GM12878 (cell line): Measurements from ENCODE around the gene RERE. TPM values are rescaled to one million over a fixed set of nuclear protein-coding genes. Genes with fewer than 3 reads are reported as not detected.

Source experiments
- ATAC-seq: fragments of 200-7000 bp; cut with Tn5 transposase; 3 replicates; pipeline ENCODE4 v1.9.1; 2020; ENCODE audit warnings: mild to moderate bottlenecking, moderate library complexity
- BruUV-seq: library from RNA; stranded (reverse); fragments of 400-500 nt; replicated peaks from 2 replicates; lab custom pipeline; 2021; lab: Mats Ljungman, UMichigan
- CTCF ChIA-PET: fragments of 300-600 bp; sonication (Branson Sonifier 250); formaldehyde crosslinking; extraction: SDS; loops from one replicate; lab custom pipeline; 2021; ENCODE audit warnings: inconsistent platforms; lab: Yijun Ruan, JAX
- POLR2A ChIA-PET: fragments of 350-600 bp; formaldehyde crosslinking; extraction: SDS; loops from one replicate; lab custom pipeline; 2021; ENCODE audit warnings: inconsistent platforms; lab: Charles Lee
- RAD21 ChIA-PET: fragments of 300-600 bp; sonication (Branson Sonifier 250); formaldehyde crosslinking; loops from one replicate; lab custom pipeline; 2023; ENCODE audit warnings: antibody characterized with exemption; ENCODE audit not compliant: unreplicated experiment; lab: Charles Lee
- SMC1A ChIA-PET: fragments of 300-600 bp; sonication (Branson Sonifier 250); formaldehyde crosslinking; loops from one replicate; lab custom pipeline; 2023; ENCODE audit not compliant: unreplicated experiment, uncharacterized antibody; lab: Charles Lee
- DNase-seq: peaks from one replicate; pipeline ENCODE4 v3.0.0-alpha.2; 2011; ENCODE audit warnings: low read depth, low spot score
- FAIRE-seq: peaks from 3 replicates; lab custom pipeline; 2011; peaks lifted over from hg19 to GRCh38; lab: Jason Lieb, UNC
- H2AFZ ChIP-seq: 2 replicates; pipeline ENCODE4 v1.6.0; 2011; ENCODE audit warnings: low read depth, low read length, control low read depth; ENCODE audit not compliant: control insufficient read depth
- H3K27ac ChIP-seq: 2 replicates; pipeline ENCODE4 v1.5.1; 2011; ENCODE audit warnings: control low read depth; ENCODE audit not compliant: control insufficient read depth, insufficient read depth
- H3K27me3 ChIP-seq, 2 experiments: replicated peaks in 1 of 2; 2 replicates each; pipeline versions ENCODE4 v1.6.0 to v1.6.1; 2011; ENCODE audit warnings: low read length in 1 of 2; ENCODE audit not compliant: control insufficient read depth in 2 of 2, insufficient read depth in 2 of 2
- H3K36me3 ChIP-seq, 2 experiments: 2 replicates each; pipeline ENCODE4 v1.5.1; 2011; ENCODE audit warnings: low read length in 1 of 2; ENCODE audit not compliant: control insufficient read depth in 2 of 2, insufficient read depth in 2 of 2
- H3K4me1 ChIP-seq: 2 replicates; pipeline ENCODE4 v1.6.1; 2011; ENCODE audit warnings: mild to moderate bottlenecking, low read length, moderate library complexity, mixed read lengths; ENCODE audit not compliant: control insufficient read depth, insufficient read depth
- H3K4me2 ChIP-seq: 2 replicates; pipeline ENCODE4 v1.6.0; 2011; ENCODE audit warnings: control low read depth; ENCODE audit not compliant: control insufficient read depth, insufficient read depth
- H3K4me3 ChIP-seq: fragments of 200-600 bp; sonication (generic); 2 replicates; pipeline ENCODE4 v1.5.1; 2016
- H3K79me2 ChIP-seq: 2 replicates; pipeline ENCODE4 v1.6.0; 2011; ENCODE audit warnings: low read length; ENCODE audit not compliant: control insufficient read depth, insufficient read depth
- H3K9ac ChIP-seq: 2 replicates; pipeline ENCODE4 v1.8.0; 2011; ENCODE audit warnings: low read length, control low read depth, mixed read lengths; ENCODE audit not compliant: control insufficient read depth, insufficient read depth
- H3K9me3 ChIP-seq: replicated peaks from 3 replicates; pipeline ENCODE4 v1.5.1; 2011; ENCODE audit warnings: mild to moderate bottlenecking, low read length; ENCODE audit not compliant: control insufficient read depth, insufficient read depth
- H4K20me1 ChIP-seq: 2 replicates; pipeline ENCODE4 v1.6.0; 2011; ENCODE audit not compliant: control insufficient read depth, insufficient read depth
- BCL3 ChIP-seq: IDR thresholded peaks from 2 replicates; pipeline ENCODE4 v1.6.1; 2011; ENCODE audit warnings: borderline replicate concordance, low read depth, mild to moderate bottlenecking, moderate library complexity, low read length; ENCODE audit not compliant: insufficient read depth, poor library complexity, severe bottlenecking
- BMI1 ChIP-seq: fragments of 450-650 bp; IDR thresholded peaks from 2 replicates; pipeline ENCODE4 v1.6.1; 2016; ENCODE audit warnings: mild to moderate bottlenecking, moderate library complexity, borderline replicate concordance
- ETV6 ChIP-seq, 2 experiments: fragments of 450-650 bp in 1 of 2; IDR thresholded peaks in 1 of 2; conservative IDR thresholded peaks in 1 of 2; 2 replicates each; pipeline ENCODE4 v1.6.1; 2014; ENCODE audit warnings: antibody characterized with exemption in 1 of 2, borderline replicate concordance in 1 of 2, low read depth in 1 of 2, mild to moderate bottlenecking in 1 of 2, moderate library complexity in 1 of 2
- IRF3 ChIP-seq: fragments of 450-650 bp; IDR thresholded peaks from 2 replicates; pipeline ENCODE4 v1.6.1; 2014; ENCODE audit warnings: mild to moderate bottlenecking
- IRF4 ChIP-seq: IDR thresholded peaks from 2 replicates; pipeline ENCODE4 v1.6.1; 2011; ENCODE audit warnings: low read depth, low read length
- MEF2A ChIP-seq: IDR thresholded peaks from 2 replicates; pipeline ENCODE4 v1.6.1; 2011; ENCODE audit warnings: low read depth, mild to moderate bottlenecking, low read length, moderate library complexity; ENCODE audit not compliant: insufficient read depth
- MLLT1 ChIP-seq: fragments of 450-650 bp; IDR thresholded peaks from 2 replicates; pipeline ENCODE4 v1.6.1; 2016; ENCODE audit warnings: mild to moderate bottlenecking
- MXI1 ChIP-seq: fragments of 150-350 bp; IDR thresholded peaks from 2 replicates; pipeline ENCODE4 v1.6.1; 2011; ENCODE audit warnings: low read depth, mild to moderate bottlenecking, inconsistent platforms, low read length, improper control_type of control experiment
- SKIL ChIP-seq: fragments of 450-650 bp; IDR thresholded peaks from 2 replicates; pipeline ENCODE4 v1.6.1; 2017; ENCODE audit warnings: mild to moderate bottlenecking, low read depth, inconsistent platforms; ENCODE audit not compliant: poor library complexity, severe bottlenecking
- TAF1 ChIP-seq: IDR thresholded peaks from 2 replicates; pipeline ENCODE4 v1.6.1; 2011; ENCODE audit warnings: mild to moderate bottlenecking, low read depth, low read length, borderline replicate concordance
- ZBTB33 ChIP-seq: fragments of 450-650 bp; IDR thresholded peaks from 2 replicates; pipeline ENCODE4 v1.6.1; 2017; ENCODE audit warnings: mild to moderate bottlenecking
- WGBS: methylation state at CpG from one replicate; pipeline ENCODE4 v1.1.6; 2016; ENCODE audit warnings: low lambda C conversion rate; ENCODE audit not compliant: insufficient replicate concordance, insufficient coverage; ENCODE audit errors: missing lambda C conversion rate; 5-methylcytosine and 5-hydroxymethylcytosine counted together
- in situ Hi-C: fragments of 300-500 bp; cut with MboI; formaldehyde crosslinking; loops from 9 replicates; pipeline ENCODE4 v1.14.3; 2018; ENCODE audit warnings: mixed read lengths
- intact Hi-C: fragments of 100-400 bp; cut with micrococcal nuclease; formaldehyde crosslinking; loops from one replicate; pipeline ENCODE4 v1.14.2; 2022; ENCODE audit not compliant: unreplicated experiment
- polyA plus RNA-seq, 11 experiments: library from polyadenylated mRNA; depleted of rRNA in 4 of 11; unstranded in 6 of 11; stranded (reverse) in 5 of 11; fragments of >200 nt; fragmentation: Nextera tagmentation in 4 of 11; fragmentation: Illumina TruSeq in 1 of 11; extraction: Ambion mirVana in 4 of 11; extraction: Trizol in 1 of 11; gene quantifications; 1 replicate in 1 of 11; 2 replicates in 10 of 11; pipeline versions ENCODE4 v1.2.1 to v1.2.3, GENCODE V29; 2011 to 2016; ENCODE audit warnings: inconsistent platforms in 2 of 11, missing spikeins in 2 of 11, low read depth in 1 of 11
- total RNA-seq, 4 experiments: library from RNA; depleted of rRNA in 3 of 4; stranded (reverse); fragments of >200 nt in 3 of 4; fragmentation: Illumina TruSeq in 1 of 4; extraction: Trizol in 1 of 4; gene quantifications; 2 replicates each; pipeline versions ENCODE4 v1.2.1 to v1.2.3, GENCODE V29; 2013 to 2021

Gene RERE
- total and polyA plus RNA-seq, 10 of the 15 experiments (the other 5 are each of a cell fraction or from before 2014, with no cell fraction given): 5.2 to 60.5 (median 20.2) TPM

GRCh38 chr1:8649875-8650274 is 167.6 kb downstream of the RERE start (continued):
- TF ChIP-seq MLLT1: no peak
- TF ChIP-seq TAF1: no peak

GRCh38 chr1:8649027-8649426 is 168.4 kb downstream of the RERE start:
- FAIRE-seq (no peak), ATAC-seq (peak; percentile 76), DNase-seq (no peak)
- Histone ChIP-seq H3K79me2 (peaks cover 56% of the 10 kb centered on the region), H4K20me1 (no peaks in the 10 kb centered on the region), H3K4me3 (no peak overlapping the region), H3K36me3 (0 out of 4 replicates have a peak, but pooled peaks cover 0 to 2% of the 10 kb centered on the region in 2 experiments), H3K4me2 (no peak overlapping the region), H3K9ac (no peak overlapping the region), H3K27me3 (no peaks in the 10 kb centered on the region), H2AFZ (no peak overlapping the region), H3K4me1 (peaks cover 67% of the 10 kb centered on the region), H3K27ac (0 out of 2 replicates have a peak overlapping the region, but pooled peaks have one; percentile 39), H3K9me3 (no peaks in the 10 kb centered on the region)
- BruUV-seq: no TSS peak
- in situ Hi-C loops (no loop called here), intact Hi-C loops (loop anchor here (2.0 kb wide), 1 partner anchor 16 kb away; no protein-coding TSS in a partner anchor)
- ChIA-PET RAD21 (interaction anchor here (2.7 to 19.1 kb wide), 2 partner anchors 17 to 87 kb away, joined by 11 to 384 read pairs; no protein-coding TSS in a partner anchor), SMC1A (interaction anchor here (1.0 to 19.5 kb wide), 6 partner anchors 10 to 88 kb away, joined by 3 to 587 read pairs (median 6); no protein-coding TSS in a partner anchor), POLR2A (interaction anchor here (0.7 to 3.9 kb wide), 6 partner anchors 18 to 65 kb away, joined by 3 to 22 read pairs (median 3); no protein-coding TSS in a partner anchor), CTCF (no interaction called here)
- WGBS: 0% methylated on average over 1 of the region's 1 CpG
- TF ChIP-seq MEF2A: peak; percentile 63; the same call in 1 of the 2 replicates
- peak in 1 of 2 experiments; percentile 51; a peak in 1 of 4 replicates for TF ChIP-seq ETV6 (conservative IDR thresholded peaks at IDR 0.05 in 1 of 2, IDR thresholded peaks at IDR 0.05 in 1 of 2; ENCODE audit: borderline replicate concordance in 1 of 2, low read depth in 1 of 2)
- peak; percentile 51 for TF ChIP-seq BCL3
- no peak for TF ChIP-seq ZBTB33
- peak; percentile 85 for TF ChIP-seq IRF4
- peak; percentile 72 for TF ChIP-seq SKIL
- TF ChIP-seq MXI1: no peak
- 0 out of 2 replicates have a peak, but pooled peaks have one; percentile 13 for TF ChIP-seq BMI1
- TF ChIP-seq IRF3: no peak
